Gastrocnemius medialis (tissue), 4 donors: ENCODE data around the gene ZNF613. TPM values are rescaled to one million over a fixed set of nuclear protein-coding genes. Genes with fewer than 3 reads are reported as not detected.

Source experiments
- ATAC-seq, 2 donors: fragments of 150-250 bp; one replicate each; pipeline ENCODE4 v1.9.1; 2016
- DNase-seq, 2 donors: peaks; one replicate each; pipeline ENCODE4 v3.0.0-alpha.2; 2019
- H3K27ac ChIP-seq, 4 donors: fragments of 200-600 bp; sonication (generic); 1 replicate in 1 of 4; 2 replicates in 3 of 4; pipeline ENCODE4 v1.5.1; 2016 to 2018; ENCODE audit warnings: mild to moderate bottlenecking in 2 of 4, moderate library complexity in 1 of 4
- H3K27me3 ChIP-seq, 3 donors: fragments of 200-600 bp; sonication (generic) in 2 of 3; 1 replicate in 1 of 3; 2 replicates in 2 of 3; pipeline versions ENCODE4 v1.5.1 to v1.6.0; 2016 to 2019; ENCODE audit warnings: mild to moderate bottlenecking in 1 of 3, moderate library complexity in 1 of 3
- H3K36me3 ChIP-seq, 2 donors: fragments of 200-600 bp; sonication (generic) in 1 of 2; one replicate each; pipeline ENCODE4 v1.5.1; 2017 to 2018
- H3K4me1 ChIP-seq, 2 donors: fragments of 200-600 bp; sonication (generic) in 1 of 2; one replicate each; pipeline ENCODE4 v1.5.1; 2016 to 2017; ENCODE audit warnings: mild to moderate bottlenecking in 2 of 2
- H3K4me3 ChIP-seq, 4 donors: fragments of 200-600 bp; sonication (generic) in 3 of 4; 1 replicate in 1 of 4; 2 replicates in 3 of 4; pipeline ENCODE4 v1.5.1; 2016 to 2019; ENCODE audit warnings: mild to moderate bottlenecking in 2 of 4
- H3K9me3 ChIP-seq, 3 donors: fragments of 200-600 bp; sonication (generic) in 2 of 3; 1 replicate in 1 of 3; 2 replicates in 2 of 3; pipeline ENCODE4 v1.5.1; 2016 to 2019
- POLR2A ChIP-seq, 2 donors: fragments of 450-650 bp; IDR thresholded peaks; one replicate each; pipeline ENCODE4 v1.6.1; 2017; ENCODE audit warnings: antibody characterized with exemption in 2 of 2, mild to moderate bottlenecking in 2 of 2, moderate library complexity in 2 of 2
- in situ Hi-C, 4 donors: fragments of 200-750 bp; cut with MboI; loops; one replicate each; pipeline versions ENCODE4 v1.15.0 to v1.8.0; 2017; ENCODE audit warnings: low sequenced_read_pairs in 4 of 4
- intact Hi-C: fragments of 100-400 bp; cut with DNase I; formaldehyde crosslinking; loops from one replicate; pipeline ENCODE4 v1.15.1; 2023; ENCODE audit warnings: low total_unique reads
- total RNA-seq, 4 donors: library from RNA; depleted of rRNA; stranded (reverse); fragments of >200 nt; gene quantifications; one replicate each; pipeline versions ENCODE4 v1.1.0 to v1.2.3, GENCODE V29; 2016
- TF ChIP-seq, protein P1 (sequence below), 5 experiments: fragments of 450-650 bp in 3 of 5; fragments of 200-600 bp in 2 of 5; sonication (generic) in 2 of 5; IDR thresholded peaks in 4 of 5; conservative IDR thresholded peaks in 1 of 5; 1 replicate in 4 of 5; 2 replicates in 1 of 5; pipeline ENCODE4 v1.5.1; 2016 to 2019; ENCODE audit warnings: antibody characterized with exemption in 5 of 5, mild to moderate bottlenecking in 3 of 5, moderate library complexity in 3 of 5

ZNF613 gene
- total RNA-seq, 4 donors from 2014 or later: 1.3 to 9.4 (median 3.8) TPM

DNA sequence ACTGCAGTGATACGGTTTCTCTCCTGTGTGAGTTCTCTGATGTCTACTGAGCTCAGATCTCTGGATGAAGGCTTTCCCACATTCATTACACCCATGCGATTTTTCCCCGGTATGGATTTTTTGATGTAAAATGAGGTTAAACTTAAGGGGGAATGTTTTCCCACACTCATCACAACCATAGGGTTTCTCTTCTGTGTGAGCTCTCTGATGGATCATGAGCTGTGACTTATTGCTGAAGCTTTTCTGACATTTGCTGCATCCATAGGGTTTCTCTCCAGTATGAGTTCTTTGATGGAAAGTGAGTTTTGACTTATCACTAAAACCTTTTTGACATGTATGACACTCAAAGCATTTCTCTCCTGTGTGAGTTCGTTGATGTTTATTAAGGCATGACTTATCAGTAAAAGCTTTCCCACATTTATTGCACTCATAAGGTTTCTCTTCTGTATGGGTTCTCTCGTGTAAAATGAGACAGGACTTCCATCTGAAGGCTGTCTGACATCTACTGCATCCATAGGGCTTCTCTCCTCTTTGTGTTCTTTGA is 11.9 kb upstream of the ZNF613 start:
- H3K9me3 ChIP-seq: peaks cover 0 to 37% (median 14%) of the 10 kb centered on the region in 3 donors
- no peak for ATAC-seq
- H3K27ac ChIP-seq: no peak overlapping the region

DNA sequence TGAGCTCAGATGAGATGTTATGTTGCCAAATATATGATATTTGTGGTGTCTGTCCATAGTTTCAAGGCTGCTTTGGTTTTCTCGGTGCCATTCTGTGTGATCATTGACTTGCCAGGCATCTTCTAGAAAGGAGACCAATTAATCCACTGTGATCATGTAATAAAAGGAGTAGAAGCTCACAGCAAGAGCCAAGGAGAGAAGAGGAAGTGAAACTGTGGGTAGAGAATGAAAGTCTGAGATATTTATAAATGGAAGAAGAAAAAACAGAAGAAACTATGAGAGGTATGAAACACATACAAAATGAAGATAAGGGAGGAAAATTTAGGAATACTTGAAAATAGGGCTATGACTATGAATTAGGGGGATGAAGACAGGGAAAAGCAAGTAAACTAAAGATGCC is 11.1 kb upstream of the ZNF613 start:
- in situ Hi-C loops (no loop called here), intact Hi-C loops (no loop called here)
- H3K27me3 ChIP-seq: peaks cover 0 to 2% (median 0%) of the 10 kb centered on the region in 3 donors
- H3K4me3 ChIP-seq: peak overlapping the region in 1 of 4 donors; percentile 10
- no peak for DNase-seq
- H3K9me3 ChIP-seq: peaks cover 0 to 44% (median 16%) of the 10 kb centered on the region in 3 donors
- H3K27ac ChIP-seq: no peak overlapping the region
- TF ChIP-seq, protein P1, sequence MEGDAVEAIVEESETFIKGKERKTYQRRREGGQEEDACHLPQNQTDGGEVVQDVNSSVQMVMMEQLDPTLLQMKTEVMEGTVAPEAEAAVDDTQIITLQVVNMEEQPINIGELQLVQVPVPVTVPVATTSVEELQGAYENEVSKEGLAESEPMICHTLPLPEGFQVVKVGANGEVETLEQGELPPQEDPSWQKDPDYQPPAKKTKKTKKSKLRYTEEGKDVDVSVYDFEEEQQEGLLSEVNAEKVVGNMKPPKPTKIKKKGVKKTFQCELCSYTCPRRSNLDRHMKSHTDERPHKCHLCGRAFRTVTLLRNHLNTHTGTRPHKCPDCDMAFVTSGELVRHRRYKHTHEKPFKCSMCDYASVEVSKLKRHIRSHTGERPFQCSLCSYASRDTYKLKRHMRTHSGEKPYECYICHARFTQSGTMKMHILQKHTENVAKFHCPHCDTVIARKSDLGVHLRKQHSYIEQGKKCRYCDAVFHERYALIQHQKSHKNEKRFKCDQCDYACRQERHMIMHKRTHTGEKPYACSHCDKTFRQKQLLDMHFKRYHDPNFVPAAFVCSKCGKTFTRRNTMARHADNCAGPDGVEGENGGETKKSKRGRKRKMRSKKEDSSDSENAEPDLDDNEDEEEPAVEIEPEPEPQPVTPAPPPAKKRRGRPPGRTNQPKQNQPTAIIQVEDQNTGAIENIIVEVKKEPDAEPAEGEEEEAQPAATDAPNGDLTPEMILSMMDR (IDR thresholded peaks at IDR 0.05 in 4 of 5, conservative IDR thresholded peaks at IDR 0.05 in 1 of 5): no peak
- TF ChIP-seq POLR2A (IDR thresholded peaks at IDR 0.05): no peak
- no peaks in the 10 kb centered on the region for H3K4me1 ChIP-seq
- ATAC-seq: no peak
- H3K36me3 ChIP-seq: no peaks in the 10 kb centered on the region

More for the DNA sequence above, 11.9 kb upstream of the ZNF613 start:
- Histone ChIP-seq H3K4me3 (no peak overlapping the region), H3K27me3 (peaks cover 0 to 2% (median 0%) of the 10 kb centered on the region in 3 donors), H3K4me1 (no peaks in the 10 kb centered on the region), H3K36me3 (no peaks in the 10 kb centered on the region)
- intact Hi-C loops: no loop called here
- in situ Hi-C loops: no loop called here
- no peak for DNase-seq
- TF ChIP-seq, protein P1 (IDR thresholded peaks at IDR 0.05 in 4 of 5, conservative IDR thresholded peaks at IDR 0.05 in 1 of 5): no peak
- no peak for TF ChIP-seq POLR2A (IDR thresholded peaks at IDR 0.05)

DNA sequence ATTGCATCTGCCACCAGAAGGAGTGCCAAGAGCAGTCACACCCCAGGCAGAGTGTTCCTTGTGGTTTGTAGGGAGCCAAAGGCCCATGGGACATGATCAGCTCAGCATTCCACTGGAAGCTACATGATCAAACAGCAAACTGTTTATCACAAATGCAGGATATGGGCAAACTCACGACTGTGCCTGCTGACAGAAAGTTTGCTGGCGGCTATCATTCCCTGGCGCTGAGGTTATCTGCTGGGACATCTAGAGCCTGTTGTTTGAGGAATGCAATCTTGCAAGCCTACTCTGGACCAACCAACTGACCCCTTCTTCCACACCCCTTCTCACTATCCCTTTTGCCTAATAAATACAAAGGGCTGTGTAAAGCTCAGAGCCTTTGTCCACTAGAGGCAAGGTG is 7.7 kb upstream of the ZNF613 start:
- H3K27ac ChIP-seq: no peak overlapping the region
- no peaks in the 10 kb centered on the region for H3K4me1 ChIP-seq
- peaks cover 0 to 2% (median 0%) of the 10 kb centered on the region in 3 donors for H3K27me3 ChIP-seq
- no peaks in the 10 kb centered on the region for H3K36me3 ChIP-seq
- intact Hi-C loops (no loop called here), in situ Hi-C loops (no loop called here)
- H3K9me3 ChIP-seq: peaks cover 0 to 63% (median 28%) of the 10 kb centered on the region in 3 donors
- ATAC-seq (no peak), DNase-seq (no peak)
- no peak overlapping the region for H3K4me3 ChIP-seq
- TF ChIP-seq POLR2A (IDR thresholded peaks at IDR 0.05): no peak
- TF ChIP-seq, protein P1 (IDR thresholded peaks at IDR 0.05 in 4 of 5, conservative IDR thresholded peaks at IDR 0.05 in 1 of 5): no peak

DNA sequence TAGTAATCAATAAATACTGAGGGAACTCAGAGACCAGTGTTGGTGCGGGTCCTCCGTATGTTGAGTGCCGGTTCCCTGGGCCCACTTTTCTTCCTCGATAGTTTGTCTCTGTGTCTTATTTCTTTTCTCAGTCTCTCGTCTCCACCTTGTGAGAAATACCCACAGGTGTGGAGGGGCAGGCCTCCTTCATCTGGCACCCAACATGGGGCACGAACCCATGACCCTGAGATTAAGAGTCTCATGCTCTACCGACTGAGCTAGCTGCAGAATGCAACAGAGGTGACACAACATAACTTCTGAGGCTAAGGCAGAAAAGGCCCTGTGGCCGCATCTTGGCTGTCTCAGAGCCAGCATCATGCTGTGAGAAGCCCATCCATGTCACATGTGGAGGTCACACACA is 5.3 kb upstream of the ZNF613 start:
- intact Hi-C loops: no loop called here

More for the DNA sequence above, 5.3 kb upstream of the ZNF613 start:
- no peak for DNase-seq
- in situ Hi-C loops: no loop called here
- no peak for ATAC-seq
- Histone ChIP-seq H3K4me3 (peak overlapping the region in 1 of 4 donors; percentile 21), H3K27ac (no peak overlapping the region), H3K4me1 (no peaks in the 10 kb centered on the region), H3K9me3 (peaks cover 0 to 47% (median 23%) of the 10 kb centered on the region in 3 donors), H3K27me3 (no peaks in the 10 kb centered on the region), H3K36me3 (no peaks in the 10 kb centered on the region)
- TF ChIP-seq, protein P1 (IDR thresholded peaks at IDR 0.05 in 4 of 5, conservative IDR thresholded peaks at IDR 0.05 in 1 of 5): no peak
- TF ChIP-seq POLR2A (IDR thresholded peaks at IDR 0.05): no peak
